Measurements from ENCODE around the gene CBLC. TPM values are rescaled to one million over a fixed set of nuclear protein-coding genes. Genes with fewer than 3 reads are reported as not detected.
A peak's percentile ranks its signal among the peaks of the same experiment; 100 is the strongest.

The CBLC gene
- total RNA-seq, 3 donors from 2014 or later (not counting 1 experiment from before 2014, with no cell fraction given), result not detected

- H3K9me3 Mint-ChIP-seq, result no peaks in the 10 kb centered on the region
- peaks cover 57% of the 10 kb centered on the region for H3K4me1 ChIP-seq (ENCODE audit: control insufficient read depth, insufficient read depth, low read length)
- intact Hi-C loops (cut with micrococcal nuclease), result no loop called here
- no peak overlapping the region for H3K4me3 Mint-ChIP-seq
- no peaks in the 10 kb centered on the region for H3K27me3 Mint-ChIP-seq (ENCODE audit: low read depth in 2 of 2)
- ATAC-seq (no peak), DNase-seq (no peak)
- TF ChIP-seq CTCF (IDR thresholded peaks at IDR 0.05), result no peak
- no peaks in the 10 kb centered on the region for H3K36me3 Mint-ChIP-seq
- H3K36me3 ChIP-seq (ENCODE audit: control insufficient read depth, insufficient read depth, low read length), result peaks cover under 1% of the 10 kb centered on the region
- H3K27ac ChIP-seq (ENCODE audit: low read length), result no peak overlapping the region
- H3K4me1 Mint-ChIP-seq, result peaks cover 25 to 63% of the 10 kb centered on the region in 2 donors
- peak overlapping the region in 1 of 2 donors; percentile 93 for H3K27ac Mint-ChIP-seq
- H3K27me3 ChIP-seq (ENCODE audit: control insufficient read depth, insufficient read depth, low read length), result no peaks in the 10 kb centered on the region
- WGBS (ENCODE audit: insufficient coverage), result 86% methylated on average over 3 of the region's 3 CpGs
- H3K4me3 ChIP-seq (ENCODE audit: low read length), result no peak overlapping the region
- no peaks in the 10 kb centered on the region for H3K9me3 ChIP-seq (ENCODE audit: control insufficient read depth, insufficient read depth, low read length)
Measured at GRCh38 chr19:44744871-44745332, 32.8 kb upstream of the CBLC start.

- intact Hi-C loops (cut with micrococcal nuclease), result no loop called here
- no peaks in the 10 kb centered on the region for H3K36me3 Mint-ChIP-seq
- no peaks in the 10 kb centered on the region for H3K27me3 Mint-ChIP-seq (ENCODE audit: low read depth in 2 of 2)
- ATAC-seq (no peak), DNase-seq (no peak)
- WGBS (ENCODE audit: insufficient coverage), result 93% methylated on average over 10 of the region's 10 CpGs
- peak overlapping the region; percentile 59 for H3K4me3 Mint-ChIP-seq
- H3K4me1 ChIP-seq (ENCODE audit: control insufficient read depth, insufficient read depth, low read length), result peaks cover 59% of the 10 kb centered on the region
- H3K27ac ChIP-seq (ENCODE audit: low read length), result no peak overlapping the region
- peaks cover 28 to 62% of the 10 kb centered on the region in 2 donors for H3K4me1 Mint-ChIP-seq
- no peak for TF ChIP-seq CTCF (IDR thresholded peaks at IDR 0.05)
- H3K27ac Mint-ChIP-seq, result peak overlapping the region; percentile 88 to 93
- peaks cover 2% of the 10 kb centered on the region for H3K36me3 ChIP-seq (ENCODE audit: control insufficient read depth, insufficient read depth, low read length)
- no peaks in the 10 kb centered on the region for H3K9me3 ChIP-seq (ENCODE audit: control insufficient read depth, insufficient read depth, low read length)
- no peaks in the 10 kb centered on the region for H3K9me3 Mint-ChIP-seq
- no peak overlapping the region for H3K4me3 ChIP-seq (ENCODE audit: low read length)
- no peaks in the 10 kb centered on the region for H3K27me3 ChIP-seq (ENCODE audit: control insufficient read depth, insufficient read depth, low read length)
Measured at GRCh38 chr19:44745341-44745831, 32.3 kb upstream of the CBLC start.

GRCh38 chr19:44745887-44746600 lies 31.6 kb upstream of the CBLC start:
- Histone ChIP-seq H3K27ac (ENCODE audit: low read length) (peak overlapping the region; percentile 87), H3K27me3 (ENCODE audit: control insufficient read depth, insufficient read depth, low read length) (no peaks in the 10 kb centered on the region), H3K9me3 (ENCODE audit: control insufficient read depth, insufficient read depth, low read length) (no peaks in the 10 kb centered on the region), H3K36me3 (ENCODE audit: control insufficient read depth, insufficient read depth, low read length) (peaks cover 4% of the 10 kb centered on the region), H3K4me3 (ENCODE audit: low read length) (no peak overlapping the region), H3K4me1 (ENCODE audit: control insufficient read depth, insufficient read depth, low read length) (peaks cover 60% of the 10 kb centered on the region)
- Mint-ChIP-seq H3K4me3 (peak overlapping the region; percentile 59), H3K27me3 (ENCODE audit: low read depth in 2 of 2) (no peaks in the 10 kb centered on the region), H3K36me3 (no peaks in the 10 kb centered on the region), H3K27ac (peak overlapping the region; percentile 88 to 93), H3K4me1 (peaks cover 28 to 67% of the 10 kb centered on the region in 2 donors), H3K9me3 (no peaks in the 10 kb centered on the region)
- no peak for TF ChIP-seq CTCF (IDR thresholded peaks at IDR 0.05)
- no peak for DNase-seq
- intact Hi-C loops (cut with micrococcal nuclease), result no loop called here
- WGBS (ENCODE audit: insufficient coverage), result 77% methylated on average over 4 of the region's 4 CpGs
- ATAC-seq, result no peak

Measured in natural killer cell (primary cell).